CD4-positive, alpha-beta T cell treated with Interleukin-10 for 1 hour (primary cell): ENCODE data around the gene ST3GAL3.
A peak's percentile ranks its signal among the peaks of the same experiment; 100 is the strongest.
"Not testable (repeated sequence)": the region's sequence is repeated elsewhere in the genome, so short reads cannot be mapped to it uniquely, and the experiment has no call there.

Experiments used
- DNase-seq: peaks from one replicate; pipeline ENCODE4 v3.0.0-alpha.2; 2020

ST3GAL3 gene

DNA sequence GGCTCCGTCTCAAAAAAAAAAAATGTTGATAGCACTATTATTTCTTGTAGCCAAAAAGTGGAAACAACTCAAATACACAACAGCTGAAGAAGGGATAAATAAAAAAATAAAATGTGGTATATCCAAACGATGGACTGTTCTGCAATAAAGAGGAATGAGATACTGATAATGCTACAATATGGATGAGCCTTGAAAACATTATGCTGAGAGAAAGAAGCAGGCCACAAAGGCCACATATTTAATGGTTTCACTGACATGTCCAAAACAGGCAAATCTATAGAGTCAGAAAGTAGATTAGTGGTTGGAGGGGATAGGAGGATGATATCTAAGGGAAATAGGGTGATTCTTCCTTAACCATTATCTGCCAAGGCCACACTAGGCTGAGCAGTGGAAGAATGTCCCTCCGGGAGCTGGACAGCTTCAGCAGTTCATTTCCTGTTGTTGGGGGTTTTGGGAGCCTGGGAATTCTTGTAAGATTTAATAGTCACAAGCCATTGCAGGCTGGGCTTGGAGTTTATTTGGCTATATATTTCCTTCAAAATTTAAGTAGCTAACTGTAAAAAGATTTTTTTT lies 53.5 kb downstream of the ST3GAL3 start:
- no peak for DNase-seq

DNA sequence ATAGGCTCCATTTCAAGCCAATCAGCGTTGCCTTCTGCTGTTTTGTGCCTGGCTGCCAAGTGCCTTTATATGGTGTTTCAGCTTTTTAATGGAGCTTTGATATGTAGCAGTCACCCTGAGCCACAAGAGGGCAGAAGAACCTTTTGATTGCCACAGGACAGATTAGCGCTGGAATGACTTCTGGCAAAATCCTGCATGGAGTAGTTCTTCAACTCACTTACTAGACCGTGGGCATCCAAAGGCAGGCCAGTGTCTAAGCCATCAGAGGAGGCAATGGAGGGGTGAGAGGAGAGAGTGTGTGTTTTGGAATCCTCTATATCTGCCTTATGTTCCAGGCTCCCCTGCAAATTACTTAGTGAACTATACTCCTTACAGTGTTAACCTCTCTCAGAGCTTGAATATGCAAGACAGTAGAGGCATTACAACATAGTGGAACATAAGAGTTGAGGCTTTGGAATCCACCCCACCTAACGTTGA lies 56.2 kb downstream of the ST3GAL3 start:
- DNase-seq, result peak; percentile 58

DNA sequence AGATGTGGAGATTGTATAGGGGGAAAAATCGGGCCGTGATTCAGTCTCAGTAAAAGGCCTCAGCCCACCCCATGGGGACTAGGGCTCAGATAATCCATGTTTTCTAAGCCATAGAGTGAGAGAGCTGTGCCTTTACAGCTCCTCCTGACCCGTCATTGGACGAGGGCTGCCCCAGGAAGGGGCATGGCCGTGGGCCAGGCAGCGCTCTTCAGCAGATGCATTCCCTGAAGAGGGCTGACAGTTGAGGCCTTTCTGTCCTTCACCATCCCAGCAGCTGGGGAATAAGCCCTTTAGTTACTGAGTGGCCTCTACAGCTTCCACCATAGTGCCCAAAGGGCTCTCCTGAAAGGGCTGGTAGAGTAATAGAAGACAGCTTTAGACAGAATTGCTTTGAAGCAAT lies 57.2 kb downstream of the ST3GAL3 start:
- no peak for DNase-seq

DNA sequence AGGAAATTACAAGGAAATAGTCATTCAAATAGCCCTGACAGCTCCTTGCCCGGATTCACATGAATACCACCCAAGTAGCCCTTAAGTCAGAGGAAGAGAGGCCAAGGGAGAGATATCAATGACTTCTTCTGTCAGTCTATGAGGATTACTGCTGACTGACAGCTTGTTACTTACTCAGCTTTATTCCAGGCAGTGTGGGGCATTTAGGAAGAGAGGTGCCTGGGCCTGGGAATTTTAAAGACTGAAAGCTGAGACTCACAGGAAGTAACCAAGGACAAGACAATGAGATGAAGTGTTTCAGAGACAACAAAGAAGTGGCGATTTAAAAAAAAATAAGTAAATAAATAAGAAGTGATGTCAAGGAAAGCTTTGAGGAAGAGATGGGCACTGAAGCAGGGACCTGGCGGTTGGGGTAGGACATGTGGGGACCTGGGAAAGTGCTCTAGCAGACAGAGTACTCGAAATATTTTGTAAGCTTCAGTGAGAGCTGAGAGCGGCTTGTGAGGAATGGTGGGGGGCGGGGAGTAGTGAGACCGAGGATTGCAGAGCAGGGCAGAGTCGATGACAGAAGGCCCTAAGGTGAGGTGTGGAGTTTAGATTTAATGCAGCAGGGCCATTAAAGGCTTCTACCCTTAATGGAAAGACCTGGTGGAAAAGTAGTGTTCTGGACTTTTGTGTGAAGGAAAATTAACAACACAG lies 58.9 kb downstream of the ST3GAL3 start:
- DNase-seq, result no peak

DNA sequence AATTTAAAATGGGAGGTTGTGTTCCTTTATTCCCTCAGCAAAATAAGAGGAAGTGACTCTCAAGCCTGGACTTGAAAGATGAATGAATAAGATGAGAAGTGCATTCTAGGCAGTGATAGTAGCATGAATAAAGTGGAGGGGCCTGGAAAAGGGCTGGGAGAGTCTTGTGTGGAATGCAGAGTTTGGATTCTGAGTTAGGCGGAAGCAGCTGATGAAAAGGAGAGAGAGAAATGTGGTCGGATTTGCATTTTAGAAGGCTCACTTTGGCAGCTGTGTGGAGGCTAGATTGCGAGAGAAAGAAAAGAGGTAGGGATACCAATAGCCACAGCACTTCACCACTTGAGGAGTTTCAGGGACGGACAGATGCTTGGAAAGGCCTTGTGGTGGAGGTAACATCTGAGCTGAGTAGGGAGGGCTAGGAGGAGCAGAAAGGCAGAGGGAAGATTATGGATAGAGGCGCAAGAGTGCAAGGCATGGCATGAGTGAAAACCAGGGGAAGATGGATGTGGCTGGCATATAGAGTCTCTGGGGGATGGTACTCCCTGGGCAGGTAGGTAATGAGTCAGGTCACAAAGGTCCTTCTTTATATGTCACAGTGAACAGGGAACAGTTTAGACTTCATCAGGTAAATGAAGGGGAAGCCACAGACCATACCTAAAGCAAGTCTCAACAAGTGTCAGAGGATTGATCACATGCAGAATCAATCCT lies 59.6 kb downstream of the ST3GAL3 start:
- DNase-seq, result no peak

DNA sequence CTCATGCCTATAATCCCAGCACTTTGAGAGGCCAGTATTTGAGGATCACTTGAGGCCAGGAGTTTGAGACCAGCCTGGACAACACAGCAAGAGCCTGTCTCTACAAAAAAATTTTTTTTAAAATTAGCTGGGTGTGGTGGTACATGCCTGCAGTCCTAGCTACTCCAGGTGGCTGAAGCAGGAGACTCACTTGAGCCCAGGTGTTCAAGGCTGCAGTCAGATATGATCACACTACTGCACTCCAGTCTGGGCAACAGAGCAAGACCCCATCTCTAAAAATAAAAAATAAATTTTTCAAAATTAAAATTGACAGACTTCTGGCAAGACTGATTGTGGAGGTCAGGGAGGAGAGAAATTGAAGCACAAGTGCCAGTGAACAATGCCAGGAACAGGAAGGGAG lies 60.8 kb downstream of the ST3GAL3 start:
- no peak for DNase-seq

DNA sequence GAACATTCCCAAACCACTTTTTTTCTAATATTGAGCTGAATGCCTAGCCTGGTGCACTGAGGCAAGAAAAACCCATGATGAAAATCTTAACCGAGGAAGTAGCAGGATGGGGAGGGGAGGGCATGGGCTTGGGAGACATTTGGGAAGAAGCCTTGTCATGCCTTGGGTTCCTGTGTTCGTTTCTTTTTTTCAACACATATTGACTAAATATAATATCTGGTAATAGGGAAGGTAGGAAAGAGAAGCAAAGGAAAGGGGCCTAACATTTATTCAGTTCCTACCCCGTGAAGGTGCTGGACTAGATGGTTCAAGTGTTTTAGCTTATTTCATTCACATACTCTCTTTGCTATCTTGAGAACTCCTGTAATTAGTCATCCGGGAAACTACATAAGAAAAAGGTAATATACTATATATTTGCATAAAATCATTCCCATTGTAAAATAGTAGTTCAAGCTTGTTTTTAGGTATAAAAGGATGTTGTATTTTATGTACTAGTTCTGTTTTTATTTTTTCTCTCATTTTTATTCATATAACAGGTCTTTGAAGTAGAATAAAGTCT lies 62.1 kb downstream of the ST3GAL3 start:
- DNase-seq, result no peak

DNA sequence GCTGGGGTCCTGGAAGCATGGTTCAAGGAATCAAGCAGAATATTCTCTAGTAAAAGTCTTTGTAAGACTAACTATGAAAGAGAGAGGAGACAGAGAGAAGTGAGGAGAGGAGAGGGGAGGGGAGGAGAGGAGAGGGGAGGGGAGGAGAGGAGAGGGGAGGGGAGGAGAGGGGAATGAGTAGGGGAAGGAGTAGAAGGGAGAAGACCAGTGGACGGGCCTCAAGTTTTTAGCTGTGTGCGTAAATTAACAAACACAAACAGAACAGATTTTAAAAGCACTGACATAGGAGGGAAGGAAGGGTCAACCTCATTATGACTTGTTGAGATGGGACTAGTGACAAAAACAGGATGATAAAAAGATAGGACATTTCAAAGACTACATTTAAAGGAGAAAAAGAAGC lies 62.8 kb downstream of the ST3GAL3 start:
- no peak for DNase-seq

DNA sequence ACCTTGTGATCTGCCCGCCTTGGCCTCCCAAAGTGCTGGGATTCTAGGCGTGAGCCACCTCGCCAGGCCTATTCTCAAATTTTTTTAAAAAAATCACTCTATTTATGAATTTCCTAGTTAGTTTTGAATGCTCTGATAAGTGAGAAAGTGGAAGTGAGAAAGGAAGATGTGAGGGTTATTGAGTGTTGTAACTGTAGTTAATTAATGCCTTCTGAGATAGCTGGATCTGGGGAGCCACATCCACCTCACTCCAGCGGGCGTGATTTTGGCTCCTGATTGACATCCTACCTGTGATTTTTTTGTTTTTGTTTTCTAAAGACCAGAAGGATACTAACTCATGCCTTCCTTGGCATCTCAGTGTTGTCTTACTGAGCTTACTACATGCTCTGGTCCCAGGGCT lies 65.6 kb downstream of the ST3GAL3 start:
- no peak for DNase-seq

DNA sequence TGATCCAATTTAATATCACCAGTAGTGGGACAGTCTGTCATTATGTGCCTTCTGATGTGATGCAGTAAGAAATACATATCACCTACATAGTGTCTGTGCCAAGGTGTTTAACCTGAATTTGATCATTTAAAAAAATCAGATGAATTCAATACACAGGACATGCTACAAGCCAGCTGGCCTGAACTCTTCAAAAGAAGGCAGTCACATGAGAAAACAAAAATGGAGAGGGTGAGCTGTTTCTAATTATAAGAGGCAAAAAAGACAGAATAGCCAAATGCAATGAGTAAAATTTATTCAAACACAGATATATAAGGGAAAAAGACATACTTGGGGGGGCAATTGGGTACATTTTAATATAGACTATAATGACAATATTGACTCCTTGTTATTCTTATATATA lies 66.5 kb downstream of the ST3GAL3 start:
- DNase-seq, result no peak

DNA sequence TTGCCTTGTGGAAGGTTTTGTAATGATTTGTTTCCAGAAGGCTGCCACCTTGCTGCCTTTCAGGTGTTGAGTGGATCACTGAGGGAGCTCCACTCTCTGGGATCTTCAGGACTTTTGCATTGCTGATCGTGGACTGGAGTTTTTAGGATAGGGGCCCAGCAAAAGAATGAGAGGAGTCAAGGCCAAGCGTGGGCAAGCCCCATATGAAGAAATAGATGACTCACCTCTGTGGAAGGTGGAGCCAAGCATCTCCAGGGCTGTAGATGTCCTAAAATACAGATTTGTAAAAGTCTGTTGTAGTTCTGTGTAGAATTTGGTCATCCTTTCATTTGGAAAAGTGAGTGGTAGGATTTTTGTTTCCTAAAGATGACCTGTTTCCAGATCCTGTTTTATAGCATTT lies 67.0 kb downstream of the ST3GAL3 start:
- DNase-seq, result no peak

DNA sequence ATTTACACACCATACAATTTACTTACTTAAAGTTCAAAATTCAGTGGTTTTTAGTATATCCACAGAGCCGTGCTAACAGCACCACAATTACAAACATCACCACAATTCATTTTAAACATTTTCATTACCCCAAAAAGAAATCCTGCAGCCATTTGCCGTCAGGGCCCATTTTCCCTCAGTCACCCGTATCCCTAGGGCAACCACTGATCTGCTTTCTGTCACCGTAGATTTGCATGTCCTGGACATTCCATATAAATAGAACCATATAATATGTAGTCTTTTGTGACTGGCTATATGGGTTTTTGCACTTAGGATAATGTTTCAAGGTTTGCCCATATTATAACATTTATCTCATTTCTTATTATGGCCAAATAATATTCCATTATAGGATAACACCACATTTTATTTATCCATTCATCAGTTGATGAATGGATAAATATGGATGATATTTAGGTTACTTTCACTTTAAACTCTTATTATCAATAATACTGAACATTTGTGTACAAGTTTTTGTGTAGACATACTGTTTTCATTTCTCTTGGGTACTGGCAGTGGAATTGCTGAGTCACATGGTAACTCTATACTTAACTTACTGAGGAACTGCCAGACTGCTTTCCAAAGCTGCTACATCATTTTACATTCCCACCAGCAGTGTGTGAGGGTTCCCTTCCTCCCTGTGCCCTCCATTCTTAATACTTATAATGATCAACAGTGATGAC lies 68.9 kb downstream of the ST3GAL3 start:
- DNase-seq, result no peak

DNA sequence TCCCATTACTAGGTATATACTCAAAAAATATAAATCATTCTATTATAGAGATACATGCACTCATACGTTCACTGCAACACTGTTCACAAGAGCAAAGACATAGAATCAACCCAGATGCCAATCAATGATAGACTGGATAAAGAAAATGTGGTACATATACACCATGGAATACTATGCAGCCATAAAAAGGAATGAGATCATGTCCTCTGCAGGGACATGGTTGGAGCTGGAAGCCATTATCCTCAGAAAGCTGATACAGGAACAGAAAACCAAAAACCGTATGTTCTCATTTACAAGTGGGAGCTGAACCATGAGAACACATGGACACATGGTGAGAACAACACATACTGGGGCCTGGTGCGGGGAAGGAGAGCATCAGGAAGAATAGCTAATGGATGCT lies 70.6 kb downstream of the ST3GAL3 start:
- not testable (repeated sequence) for DNase-seq

DNA sequence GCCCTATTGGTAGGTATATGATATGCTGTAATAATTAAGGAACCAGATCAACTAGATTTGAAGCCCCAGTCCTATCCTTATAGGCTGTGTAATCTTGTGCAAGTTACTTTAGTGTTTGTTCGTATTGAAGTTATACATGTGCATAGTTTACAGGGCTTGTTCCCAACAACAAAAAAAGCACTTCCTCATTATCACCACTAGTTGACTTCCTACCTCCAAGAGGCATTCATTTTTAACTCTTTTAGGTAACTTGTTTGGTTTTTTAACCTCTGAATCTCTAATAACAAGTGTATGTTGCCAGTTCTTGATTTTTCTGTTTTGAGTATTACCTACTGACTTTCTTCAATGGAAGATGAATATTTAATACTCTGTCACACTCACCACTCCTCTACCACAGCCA lies 71.9 kb downstream of the ST3GAL3 start:
- DNase-seq, result no peak

DNA sequence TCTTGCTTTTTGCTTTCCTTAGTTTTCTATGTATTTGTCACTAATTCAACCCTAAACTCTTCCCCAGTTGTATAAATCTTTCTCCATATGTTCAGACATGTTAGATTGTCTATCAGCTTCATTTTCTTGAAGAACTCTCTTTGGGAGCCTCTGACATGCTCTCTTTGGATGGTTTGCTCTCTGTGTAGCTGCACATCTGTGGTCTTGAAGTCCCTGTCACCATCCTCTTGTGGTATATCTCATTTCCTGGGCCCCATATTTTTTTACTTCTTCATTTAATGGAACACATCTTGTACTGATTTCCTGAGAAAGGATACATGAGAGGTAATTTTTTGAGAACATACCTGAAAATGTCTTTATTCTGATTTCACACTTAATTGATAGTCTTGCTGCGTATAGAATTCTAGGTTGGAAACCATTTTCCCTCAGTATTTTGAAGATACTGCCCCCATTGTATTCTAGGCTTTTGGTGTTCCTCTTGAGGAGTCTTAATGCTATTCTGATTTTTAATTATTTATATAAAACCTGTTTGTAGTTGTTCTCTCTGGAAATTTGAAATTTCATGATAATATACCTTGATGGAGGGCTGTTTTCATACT lies 72.6 kb downstream of the ST3GAL3 start:
- no peak for DNase-seq

DNA sequence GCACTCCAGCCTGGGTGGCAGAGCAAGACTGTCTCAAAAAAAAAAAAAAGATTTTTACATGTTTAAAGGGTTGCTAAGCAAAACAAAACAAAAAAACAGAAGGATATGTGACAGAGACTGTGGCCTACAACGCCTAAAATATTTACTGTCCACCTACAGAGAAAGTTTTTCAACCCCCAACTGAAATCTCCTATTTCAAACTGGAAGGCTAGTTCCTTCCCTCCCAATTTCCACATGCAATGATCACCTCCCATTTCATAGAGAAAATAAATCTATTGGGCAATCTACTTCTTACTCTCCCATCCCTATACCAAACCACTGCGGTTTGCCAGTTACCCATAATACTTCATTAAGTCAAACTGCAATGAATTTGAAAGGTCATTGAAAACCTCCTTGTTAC lies 74.2 kb downstream of the ST3GAL3 start:
- no peak for DNase-seq

DNA sequence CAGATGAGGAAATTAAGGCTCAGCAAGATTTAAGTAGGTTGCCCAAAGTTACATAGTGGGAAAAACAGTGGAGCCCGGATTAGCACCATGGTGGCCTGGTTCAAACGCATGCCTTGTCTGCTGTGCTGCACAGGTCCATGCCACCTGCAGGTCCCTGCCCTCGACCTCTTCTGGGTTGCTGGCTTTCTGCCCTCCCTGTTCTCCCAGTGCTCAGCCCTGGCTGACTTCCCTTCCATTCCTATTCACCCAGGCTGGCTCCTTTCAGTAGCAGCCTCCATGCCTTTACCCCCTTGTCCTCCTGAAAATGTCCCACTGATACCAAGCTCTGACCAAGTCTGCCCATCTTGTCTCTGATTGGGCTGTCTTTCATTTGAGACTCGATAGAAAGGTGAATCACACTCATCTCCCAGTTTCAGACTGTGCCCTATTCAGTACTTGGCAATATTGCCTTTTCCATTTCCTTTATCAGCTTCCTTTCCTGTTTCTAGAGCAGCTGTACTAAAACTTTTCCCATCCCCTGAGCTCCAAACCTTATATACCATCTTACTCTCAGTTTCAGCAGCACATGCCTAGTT lies 75.8 kb downstream of the ST3GAL3 start:
- no peak for DNase-seq

DNA sequence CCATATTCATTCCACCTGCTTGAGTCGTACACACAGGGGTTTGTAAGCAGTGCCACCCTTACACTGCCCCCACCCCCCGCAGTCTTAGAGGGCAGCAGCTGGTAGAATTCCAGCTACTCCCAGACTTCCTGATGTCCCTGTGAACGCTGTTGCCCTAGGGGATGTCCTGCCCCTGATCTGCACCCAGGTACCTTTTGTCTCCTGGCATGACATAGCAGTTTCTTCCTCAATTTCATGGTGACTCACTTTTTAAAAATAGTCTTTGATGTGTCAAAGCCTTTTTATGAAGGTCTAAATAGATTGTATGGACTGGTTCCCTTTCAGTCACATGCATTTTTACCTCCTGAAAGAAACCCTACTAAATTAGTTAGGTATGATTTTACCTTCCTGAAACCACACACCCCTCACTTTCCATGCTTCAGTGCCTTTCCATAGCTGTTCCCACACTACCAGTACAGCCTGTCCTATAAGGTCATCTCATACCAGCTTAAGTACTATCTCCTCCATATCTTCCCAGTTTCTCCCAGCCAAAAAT lies 76.4 kb downstream of the ST3GAL3 start:
- DNase-seq, result no peak

DNA sequence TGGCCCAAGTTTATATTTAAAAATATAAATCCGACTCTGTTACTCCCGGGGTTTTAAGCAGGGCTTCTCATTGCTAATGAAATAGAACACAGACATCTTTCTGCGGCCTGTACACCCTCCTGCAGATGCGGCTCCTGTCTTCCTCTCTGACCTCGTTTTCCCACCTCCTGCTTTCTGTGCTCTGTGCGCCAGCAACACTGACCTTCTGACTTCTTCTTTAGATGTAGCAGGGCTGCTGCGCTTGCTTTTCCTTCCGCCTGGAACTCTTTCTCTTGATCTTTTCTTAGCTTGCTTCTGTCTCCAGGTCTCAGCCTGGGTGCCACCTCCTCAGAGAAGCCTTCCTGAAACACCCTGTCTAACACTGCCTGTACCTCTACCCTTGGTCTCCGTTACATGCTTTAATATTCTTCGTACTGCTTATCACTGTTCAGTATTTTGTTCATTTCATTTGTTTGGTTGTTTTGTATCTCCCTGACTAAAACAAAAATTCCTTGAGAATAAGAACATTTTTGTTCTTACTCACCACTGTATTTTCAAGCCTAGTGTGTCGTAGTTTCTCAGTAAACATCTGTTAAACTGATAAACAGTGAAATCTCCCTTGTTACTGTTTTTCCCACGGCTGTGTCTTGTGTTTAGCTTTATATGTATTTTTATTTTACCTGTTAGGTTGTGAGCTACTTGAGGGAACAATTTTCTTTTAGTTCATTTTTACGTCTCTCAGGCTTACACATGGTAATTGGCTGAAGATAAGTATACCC lies 79.0 kb downstream of the ST3GAL3 start:
- no peak for DNase-seq

DNA sequence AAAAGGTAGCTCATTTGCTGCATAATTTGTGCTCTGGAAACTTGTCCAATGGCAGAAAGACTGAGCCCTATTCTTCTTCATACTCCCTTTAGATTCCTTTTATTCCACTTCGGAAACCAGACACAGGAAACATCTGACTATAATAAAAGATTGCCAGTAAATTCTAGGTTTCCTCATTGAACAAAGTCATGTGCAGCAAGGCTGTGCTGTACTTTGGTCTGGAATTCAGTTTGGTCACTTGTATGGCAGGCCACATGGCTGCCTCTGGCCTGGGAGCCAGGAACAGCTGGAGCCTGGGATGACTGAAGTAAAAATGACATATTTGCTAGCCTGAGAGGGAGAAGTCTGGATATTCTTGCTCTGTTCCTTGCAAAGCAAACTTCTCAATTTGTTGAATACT lies 79.6 kb downstream of the ST3GAL3 start:
- no peak for DNase-seq
